Kidney glomerular epithelial cell (primary cell): ENCODE results near the gene MYO18A.

Experiments
- DNase-seq: peaks from one replicate; lab custom pipeline; 2025; lab: John Stamatoyannopoulos, UW

MYO18A gene

GRCh38 chr17:29165800-29166506 is 14.2 kb downstream of the MYO18A start:
- no peak for DNase-seq

GRCh38 chr17:29165261-29165660 is 14.9 kb downstream of the MYO18A start:
- DNase-seq, result no peak

GRCh38 chr17:29163563-29163962 is 16.6 kb downstream of the MYO18A start:
- no peak for DNase-seq

DNA sequence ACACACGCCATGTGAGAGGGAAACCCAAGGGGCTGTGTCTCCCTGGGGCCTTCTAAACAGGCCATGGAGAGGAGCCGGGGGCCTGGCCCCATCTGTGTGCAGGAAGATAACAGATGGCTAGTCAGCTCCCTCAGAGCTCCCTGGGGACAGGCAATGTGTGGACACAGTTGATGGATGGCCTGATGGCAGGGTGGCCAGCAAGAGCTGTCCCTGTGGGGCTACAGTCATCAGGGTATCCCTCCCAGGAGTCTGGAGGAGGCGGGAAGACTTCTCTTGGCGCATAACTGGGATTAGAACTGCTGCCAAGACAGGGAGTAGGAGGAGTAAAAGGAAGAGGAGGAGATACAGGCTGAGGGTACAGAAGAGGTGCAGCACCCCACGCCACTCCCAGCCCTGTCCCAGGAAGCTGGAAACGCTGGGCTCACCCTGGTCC is 17.3 kb downstream of the MYO18A start:
- DNase-seq, result no peak

- no peak for DNase-seq
Measured at GRCh38 chr17:29162082-29162908, 17.9 kb downstream of the MYO18A start.

- no peak for DNase-seq
Measured at GRCh38 chr17:29160253-29160652, 19.9 kb downstream of the MYO18A start.

- no peak for DNase-seq
Measured at GRCh38 chr17:29159306-29159860, 20.8 kb downstream of the MYO18A start.

DNA sequence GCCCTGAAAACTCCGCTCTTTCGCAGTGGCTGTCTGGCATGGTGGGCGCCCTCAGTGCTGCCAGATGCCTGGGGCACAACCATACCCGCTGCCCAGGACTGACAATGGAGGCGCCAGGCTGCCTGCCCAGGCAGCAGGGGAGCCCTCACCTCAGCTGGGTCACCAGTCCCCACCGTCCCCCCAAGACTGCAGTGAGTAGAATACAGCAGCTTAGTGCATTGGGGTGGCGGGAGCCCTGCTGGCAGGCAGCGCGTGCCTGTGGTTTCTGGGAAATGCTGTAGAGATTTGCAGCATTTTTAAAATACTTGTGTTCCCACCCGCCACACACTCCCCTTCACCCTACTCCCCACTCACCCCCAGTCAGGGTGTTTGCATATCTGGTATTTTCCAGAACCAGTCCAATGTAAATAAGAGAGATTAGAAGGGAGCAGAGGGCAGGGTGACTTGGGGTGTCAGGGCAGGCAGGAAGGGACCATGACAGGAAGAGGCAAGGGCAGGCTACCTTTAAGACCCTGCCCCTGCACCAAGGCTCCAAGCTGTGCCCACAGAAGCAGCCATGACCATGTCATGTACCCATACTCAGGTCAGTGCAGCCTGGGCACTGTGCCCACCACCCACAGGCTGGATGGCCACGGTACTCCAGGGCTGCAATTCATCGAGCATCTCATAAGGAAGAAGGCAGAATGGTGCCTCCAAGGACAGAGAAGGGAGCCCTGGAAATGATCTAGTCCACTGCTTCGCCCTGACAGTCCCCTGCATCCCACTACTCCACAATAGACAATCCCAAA is 21.5 kb downstream of the MYO18A start:
- peak; percentile 65 for DNase-seq

GRCh38 chr17:29158096-29158487 is 22.1 kb downstream of the MYO18A start:
- DNase-seq, result no peak

DNA sequence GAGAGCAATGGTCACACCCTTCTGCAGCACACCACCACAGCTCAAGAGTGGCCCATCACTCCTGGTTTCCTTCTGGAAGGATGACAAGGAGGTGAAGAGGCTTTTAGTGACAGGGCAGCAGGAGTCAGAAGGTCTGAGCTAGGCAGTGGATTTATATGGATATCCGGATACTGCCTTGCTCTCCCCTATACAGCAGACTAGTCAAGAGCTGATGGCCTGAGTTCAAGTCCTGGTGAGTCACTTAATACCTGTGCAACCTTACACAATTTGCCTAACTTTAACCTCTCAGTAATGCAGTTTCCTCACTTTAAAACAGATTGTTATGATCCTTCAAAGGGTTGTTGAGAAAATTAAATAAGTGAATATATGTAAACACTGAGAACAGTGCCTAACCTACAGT is 22.9 kb downstream of the MYO18A start:
- DNase-seq, result no peak

DNA sequence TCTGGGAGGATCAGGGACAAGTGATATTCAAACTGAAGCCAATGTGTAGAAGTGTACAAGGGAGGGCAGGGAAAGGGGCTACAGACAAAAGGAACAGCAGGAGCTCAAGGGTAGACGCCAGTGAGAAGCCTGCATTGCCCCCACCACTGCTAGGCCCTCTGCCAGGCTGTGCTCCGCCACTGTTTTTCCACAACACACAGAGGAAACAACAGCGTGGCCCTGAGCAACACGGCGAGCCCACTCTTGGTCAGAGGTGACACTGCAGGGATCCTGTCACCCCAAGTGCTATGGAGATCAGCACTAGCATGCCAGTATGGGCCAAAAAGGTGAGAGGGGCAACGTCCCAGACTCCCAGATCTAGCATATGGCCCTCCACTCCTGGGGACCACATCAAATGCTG is 23.4 kb downstream of the MYO18A start:
- DNase-seq, result no peak

DNA sequence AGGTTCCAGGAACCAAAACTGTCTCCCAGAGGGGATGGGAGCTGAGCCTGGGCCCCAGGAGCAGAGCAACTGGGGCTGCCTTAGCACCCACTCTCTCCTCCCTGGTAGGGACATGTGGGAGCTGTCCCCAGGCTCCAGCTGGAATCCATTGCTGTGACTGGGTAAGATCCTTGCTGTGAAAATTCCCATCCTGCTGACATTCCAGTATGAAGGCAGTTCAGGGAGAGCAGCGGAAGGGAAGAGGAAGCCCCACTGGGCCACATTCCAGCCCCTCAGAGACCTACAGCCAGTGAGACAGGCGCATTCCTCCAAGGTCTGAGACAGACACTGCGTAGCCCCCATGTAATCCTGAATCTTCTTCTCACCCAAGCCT is 24.2 kb downstream of the MYO18A start:
- DNase-seq, result no peak

GRCh38 chr17:29155227-29155965 is 24.8 kb downstream of the MYO18A start:
- DNase-seq, result peak; percentile 42

- no peak for DNase-seq
Measured at GRCh38 chr17:29154516-29155226, 25.5 kb downstream of the MYO18A start.

DNA sequence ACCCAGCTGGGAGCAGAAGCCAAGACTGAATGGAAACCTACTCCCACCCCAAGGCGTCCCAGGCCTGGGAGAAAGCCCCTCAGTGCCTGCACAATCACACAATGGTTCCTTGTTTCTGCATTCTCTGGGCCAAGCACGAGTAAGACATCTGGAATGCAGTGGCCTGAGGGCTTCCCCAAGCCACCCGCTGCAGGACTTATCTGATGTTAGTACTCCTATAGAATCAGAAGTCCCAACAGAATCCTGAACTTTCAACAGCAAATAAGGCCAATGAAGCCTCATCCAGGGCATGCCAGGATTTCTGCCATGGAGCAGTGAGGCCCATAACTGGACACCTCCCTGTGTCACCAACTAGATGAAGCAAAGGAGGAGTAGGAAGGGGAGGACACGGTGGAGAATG is 28.6 kb downstream of the MYO18A start:
- DNase-seq, result no peak

- no peak for DNase-seq
Measured at GRCh38 chr17:29150161-29150560, 30.0 kb downstream of the MYO18A start.

- DNase-seq, result no peak
Measured at GRCh38 chr17:29149431-29150064, 30.6 kb downstream of the MYO18A start.

- peak; percentile 87 for DNase-seq
Measured at GRCh38 chr17:29148790-29149430, 31.3 kb downstream of the MYO18A start.

- DNase-seq, result no peak
Measured at GRCh38 chr17:29148257-29148789, 31.9 kb downstream of the MYO18A start.

GRCh38 chr17:29147682-29148081 is 32.5 kb downstream of the MYO18A start:
- DNase-seq, result no peak
